ENCODE results near the gene PUDP.

GRCh38 chrX:7077241-7078230 is 70.4 kb downstream of the PUDP start:
- no peak for TF ChIP-seq POLR2AphosphoS5 (IDR thresholded peaks at IDR 0.05; ENCODE audit: borderline replicate concordance, low read depth, low read length)
- TF ChIP-seq EZH2 (IDR thresholded peaks at IDR 0.05), result no peak

Data from SK-N-MC (cell line).